ENCODE measurements around the gene NACAD.

The NACAD gene

GRCh38 chr7:45073786-45074527, 14.8 kb downstream of the NACAD start:
- TF ChIP-seq, protein P1, sequence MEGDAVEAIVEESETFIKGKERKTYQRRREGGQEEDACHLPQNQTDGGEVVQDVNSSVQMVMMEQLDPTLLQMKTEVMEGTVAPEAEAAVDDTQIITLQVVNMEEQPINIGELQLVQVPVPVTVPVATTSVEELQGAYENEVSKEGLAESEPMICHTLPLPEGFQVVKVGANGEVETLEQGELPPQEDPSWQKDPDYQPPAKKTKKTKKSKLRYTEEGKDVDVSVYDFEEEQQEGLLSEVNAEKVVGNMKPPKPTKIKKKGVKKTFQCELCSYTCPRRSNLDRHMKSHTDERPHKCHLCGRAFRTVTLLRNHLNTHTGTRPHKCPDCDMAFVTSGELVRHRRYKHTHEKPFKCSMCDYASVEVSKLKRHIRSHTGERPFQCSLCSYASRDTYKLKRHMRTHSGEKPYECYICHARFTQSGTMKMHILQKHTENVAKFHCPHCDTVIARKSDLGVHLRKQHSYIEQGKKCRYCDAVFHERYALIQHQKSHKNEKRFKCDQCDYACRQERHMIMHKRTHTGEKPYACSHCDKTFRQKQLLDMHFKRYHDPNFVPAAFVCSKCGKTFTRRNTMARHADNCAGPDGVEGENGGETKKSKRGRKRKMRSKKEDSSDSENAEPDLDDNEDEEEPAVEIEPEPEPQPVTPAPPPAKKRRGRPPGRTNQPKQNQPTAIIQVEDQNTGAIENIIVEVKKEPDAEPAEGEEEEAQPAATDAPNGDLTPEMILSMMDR (IDR thresholded peaks at IDR 0.05; ENCODE audit: low read depth, low read length, missing control alignments), result no peak
- DNase-seq (ENCODE audit: extremely low read depth, low read depth), result no peak
- H3K4me3 ChIP-seq (replicated peaks; ENCODE audit: low read depth, low read length), result no peak overlapping the region

DNA sequence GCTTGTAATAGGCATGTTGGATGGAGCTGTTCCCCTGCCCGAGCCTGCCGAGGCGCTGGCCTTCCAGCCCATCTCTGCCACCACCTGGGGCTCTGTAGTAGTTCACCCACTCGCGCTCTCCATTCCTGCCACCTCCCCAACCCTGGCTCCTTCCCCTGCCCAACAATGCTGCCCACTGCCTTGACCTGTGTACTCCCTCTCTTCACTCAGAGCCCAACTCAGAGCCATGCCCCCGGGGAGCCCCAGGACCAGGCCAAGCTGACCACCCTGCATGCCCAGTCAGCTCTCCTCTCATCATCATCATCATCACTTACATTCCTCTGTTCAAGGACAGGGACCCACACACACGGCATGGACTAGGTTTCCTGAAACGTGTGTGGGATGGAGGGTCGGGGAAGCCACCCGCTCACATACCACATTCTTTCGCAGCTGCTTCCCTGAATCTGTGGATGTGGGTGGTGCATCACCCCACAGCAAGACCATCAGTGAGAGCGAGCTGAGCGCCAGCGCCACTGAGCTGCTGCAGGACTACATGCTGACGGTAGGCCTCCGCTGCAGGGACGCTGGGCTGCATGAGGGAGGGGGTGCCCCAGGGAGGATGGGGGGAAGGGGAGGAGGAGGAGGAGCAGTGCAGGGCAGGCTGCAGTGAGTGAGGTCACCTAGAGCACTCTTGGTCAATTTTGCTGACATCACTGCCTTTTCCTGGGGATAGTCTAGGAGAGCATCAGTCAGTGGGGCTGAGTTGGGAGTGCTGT, 15.6 kb downstream of the NACAD start:
- DNase-seq (ENCODE audit: extremely low read depth, low read depth), result no peak
- H3K4me3 ChIP-seq (replicated peaks; ENCODE audit: low read depth, low read length), result no peak overlapping the region
- TF ChIP-seq, protein P1 (IDR thresholded peaks at IDR 0.05; ENCODE audit: low read depth, low read length, missing control alignments), result no peak

GRCh38 chr7:45072131-45073030, 16.4 kb downstream of the NACAD start:
- no peak for DNase-seq (ENCODE audit: extremely low read depth, low read depth)
- TF ChIP-seq, protein P1 (IDR thresholded peaks at IDR 0.05; ENCODE audit: low read depth, low read length, missing control alignments), result no peak
- H3K4me3 ChIP-seq (replicated peaks; ENCODE audit: low read depth, low read length), result no peak overlapping the region

DNA sequence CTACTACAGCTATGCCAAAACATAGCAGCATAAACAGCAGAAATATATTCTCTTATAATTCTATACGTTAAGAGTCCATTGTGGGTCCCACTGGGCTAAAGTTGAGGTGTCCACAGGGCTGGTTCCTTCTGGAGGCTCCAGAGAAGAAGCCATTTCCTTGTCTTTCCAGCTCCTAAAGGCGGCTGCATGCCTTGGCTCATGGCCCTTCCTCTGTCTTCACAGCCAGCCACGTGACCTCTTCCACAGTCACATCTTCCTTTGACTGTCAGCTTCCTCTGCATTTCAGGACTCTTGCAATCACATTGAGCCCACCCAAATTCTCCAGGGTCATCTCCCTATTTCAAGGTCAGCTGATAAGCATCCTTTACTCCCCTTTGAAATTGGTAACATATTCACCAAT, 17.2 kb downstream of the NACAD start:
- DNase-seq (ENCODE audit: extremely low read depth, low read depth), result no peak
- TF ChIP-seq, protein P1 (IDR thresholded peaks at IDR 0.05; ENCODE audit: low read depth, low read length, missing control alignments), result no peak
- H3K4me3 ChIP-seq (replicated peaks; ENCODE audit: low read depth, low read length), result no peak overlapping the region

DNA sequence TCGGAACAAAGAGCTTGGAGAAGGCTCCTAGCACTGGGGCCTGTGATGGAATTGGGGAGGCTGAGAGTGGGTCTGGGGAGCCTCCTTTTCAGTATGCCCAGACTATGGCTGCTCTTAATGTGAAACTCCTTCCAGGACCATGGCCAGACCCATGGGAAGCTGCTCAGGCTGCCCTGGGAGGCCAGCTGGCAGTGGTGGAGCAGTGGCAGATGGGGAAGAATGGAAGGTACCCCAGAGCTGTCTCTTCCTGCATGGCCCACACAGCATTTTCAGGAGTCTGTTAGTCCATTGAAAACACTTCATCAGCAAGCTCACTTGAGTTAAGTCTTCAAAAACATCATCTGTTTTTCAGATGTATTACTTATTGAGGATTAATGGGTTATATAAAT, 18.5 kb downstream of the NACAD start:
- no peak for DNase-seq (ENCODE audit: extremely low read depth, low read depth)
- no peak overlapping the region for H3K4me3 ChIP-seq (replicated peaks; ENCODE audit: low read depth, low read length)
- TF ChIP-seq, protein P1 (IDR thresholded peaks at IDR 0.05; ENCODE audit: low read depth, low read length, missing control alignments), result no peak

DNA sequence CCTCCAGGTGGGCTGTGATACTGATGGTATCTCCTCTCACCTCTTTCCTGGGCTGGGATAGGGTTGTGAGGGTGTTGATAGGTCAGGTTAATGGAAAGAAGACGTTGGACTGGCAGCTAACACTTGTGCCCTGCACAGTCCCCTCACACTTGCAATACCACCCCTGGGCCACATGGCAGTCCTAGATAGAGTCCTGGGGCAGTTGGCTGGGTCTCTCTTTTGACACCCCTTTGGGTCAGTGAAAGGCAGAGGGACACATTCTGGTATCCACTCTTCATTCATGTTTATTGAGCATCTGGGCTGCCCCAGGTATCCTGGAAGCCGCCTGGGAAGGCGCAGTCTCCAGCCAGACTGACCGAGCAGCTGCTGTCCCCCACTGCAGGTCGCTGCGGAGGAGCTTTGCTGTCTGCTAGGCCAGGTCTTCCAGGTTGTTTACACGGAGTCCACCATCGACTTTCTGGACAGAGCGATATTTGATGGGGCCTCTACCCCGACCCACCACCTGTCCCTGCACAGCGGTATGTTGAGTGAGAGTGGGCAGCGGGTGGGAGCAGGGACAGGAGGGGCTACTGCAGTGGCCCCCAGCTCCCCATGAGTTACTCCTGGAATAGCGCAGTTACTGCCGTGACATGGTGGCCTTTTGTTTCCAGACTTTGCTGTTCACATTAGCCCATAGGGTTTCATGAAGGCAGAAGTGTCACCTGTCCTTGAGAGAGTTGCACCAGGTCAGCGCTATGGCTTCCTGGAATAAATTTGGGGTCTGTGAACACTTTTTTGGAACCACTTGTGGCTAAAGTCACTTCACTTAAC, 19.1 kb downstream of the NACAD start:
- TF ChIP-seq, protein P1 (IDR thresholded peaks at IDR 0.05; ENCODE audit: low read depth, low read length, missing control alignments), result no peak
- DNase-seq (ENCODE audit: extremely low read depth, low read depth), result no peak
- H3K4me3 ChIP-seq (replicated peaks; ENCODE audit: low read depth, low read length), result no peak overlapping the region

All from HFF-Myc (cell line).